ENCODE results near the gene ZNF564.

Gene ZNF564

GRCh38 chr19:12580180-12580694 lies 29.0 kb upstream of the ZNF564 start:
- ATAC-seq: no peak
- no peak for TF ChIP-seq POU6F1 (CRISPR knock-in tag; IDR thresholded peaks at IDR 0.05; ENCODE audit: borderline replicate concordance, low read depth)
- TF ChIP-seq ISL1 (CRISPR knock-in tag; IDR thresholded peaks at IDR 0.05): no peak
- no peak for TF ChIP-seq PATZ1 (CRISPR knock-in tag; IDR thresholded peaks at IDR 0.05; ENCODE audit: borderline replicate concordance)
- no peak for TF ChIP-seq ZFP3 (CRISPR knock-in tag; IDR thresholded peaks at IDR 0.05)
- no peak for TF ChIP-seq CSRNP3 (CRISPR knock-in tag; IDR thresholded peaks at IDR 0.05)
- no peak for TF ChIP-seq CSDC2 (CRISPR knock-in tag; IDR thresholded peaks at IDR 0.05)
- no peak for TF ChIP-seq ESRRG (CRISPR knock-in tag; IDR thresholded peaks at IDR 0.05)
- no peak for TF ChIP-seq CREB5 (CRISPR knock-in tag; IDR thresholded peaks at IDR 0.05; ENCODE audit: low read depth)
- no peak for TF ChIP-seq PPARA (CRISPR knock-in tag; IDR thresholded peaks at IDR 0.05; ENCODE audit: borderline replicate concordance)
- TF ChIP-seq GLIS3 (CRISPR knock-in tag; IDR thresholded peaks at IDR 0.05): no peak
- no peak for TF ChIP-seq OSR1 (CRISPR knock-in tag; IDR thresholded peaks at IDR 0.05)
- TF ChIP-seq BACH2 (CRISPR knock-in tag; IDR thresholded peaks at IDR 0.05; ENCODE audit: borderline replicate concordance): no peak
- TF ChIP-seq TCF4 (CRISPR knock-in tag; IDR thresholded peaks at IDR 0.05; ENCODE audit: borderline replicate concordance): no peak
- no peak for TF ChIP-seq ZNF565 (CRISPR knock-in tag; conservative IDR thresholded peaks at IDR 0.05; ENCODE audit: low read depth)
- no peak for TF ChIP-seq TOX (CRISPR knock-in tag; IDR thresholded peaks at IDR 0.05; ENCODE audit: borderline replicate concordance)
- TF ChIP-seq ZFP30 (CRISPR knock-in tag; IDR thresholded peaks at IDR 0.05): no peak

- TF ChIP-seq ISL1 (CRISPR knock-in tag; IDR thresholded peaks at IDR 0.05): no peak
- TF ChIP-seq PPARA (CRISPR knock-in tag; IDR thresholded peaks at IDR 0.05; ENCODE audit: borderline replicate concordance): no peak
- no peak for TF ChIP-seq SNAI2 (CRISPR knock-in tag; IDR thresholded peaks at IDR 0.05)
- no peak for TF ChIP-seq ARNTL (CRISPR knock-in tag; IDR thresholded peaks at IDR 0.05; ENCODE audit: borderline replicate concordance, low read depth)
- TF ChIP-seq OSR1 (CRISPR knock-in tag; IDR thresholded peaks at IDR 0.05): no peak
- no peak for TF ChIP-seq TCF4 (CRISPR knock-in tag; IDR thresholded peaks at IDR 0.05; ENCODE audit: borderline replicate concordance)
- no peak for TF ChIP-seq ZFP30 (CRISPR knock-in tag; IDR thresholded peaks at IDR 0.05)
- TF ChIP-seq ZNF70 (CRISPR knock-in tag; IDR thresholded peaks at IDR 0.05): no peak
- TF ChIP-seq CSDC2 (CRISPR knock-in tag; IDR thresholded peaks at IDR 0.05): no peak
- no peak for TF ChIP-seq CSRNP3 (CRISPR knock-in tag; IDR thresholded peaks at IDR 0.05)
- TF ChIP-seq ZC3H10 (CRISPR knock-in tag; IDR thresholded peaks at IDR 0.05): no peak
- no peak for ATAC-seq
Observed at GRCh38 chr19:12578641-12579040, 27.4 kb upstream of the ZNF564 start.

GRCh38 chr19:12574036-12574435 lies 22.8 kb upstream of the ZNF564 start:
- TF ChIP-seq ZNF70 (CRISPR knock-in tag; IDR thresholded peaks at IDR 0.05) (no peak), CSDC2 (CRISPR knock-in tag; IDR thresholded peaks at IDR 0.05) (no peak), SNAI2 (CRISPR knock-in tag; IDR thresholded peaks at IDR 0.05) (no peak), GLIS3 (CRISPR knock-in tag; IDR thresholded peaks at IDR 0.05) (no peak), PPARA (CRISPR knock-in tag; IDR thresholded peaks at IDR 0.05; ENCODE audit: borderline replicate concordance) (no peak), POU6F1 (CRISPR knock-in tag; IDR thresholded peaks at IDR 0.05; ENCODE audit: borderline replicate concordance, low read depth) (no peak), BACH2 (CRISPR knock-in tag; IDR thresholded peaks at IDR 0.05; ENCODE audit: borderline replicate concordance) (no peak), ZNF8 (CRISPR knock-in tag; IDR thresholded peaks at IDR 0.05) (no peak), CREB5 (CRISPR knock-in tag; IDR thresholded peaks at IDR 0.05; ENCODE audit: low read depth) (no peak), ZNF565 (CRISPR knock-in tag; conservative IDR thresholded peaks at IDR 0.05; ENCODE audit: low read depth) (no peak), ISL1 (CRISPR knock-in tag; IDR thresholded peaks at IDR 0.05) (no peak), CSRNP3 (CRISPR knock-in tag; IDR thresholded peaks at IDR 0.05) (no peak), ZC3H10 (CRISPR knock-in tag; IDR thresholded peaks at IDR 0.05) (no peak)
- no peak for ATAC-seq
